ENCODE results near the gene LITAF. TPM values are rescaled to one million over a fixed set of nuclear protein-coding genes. Genes with fewer than 3 reads are reported as not detected.

The LITAF gene
- total RNA-seq, 1 donor from 2014 or later = 71.6 TPM

DNA sequence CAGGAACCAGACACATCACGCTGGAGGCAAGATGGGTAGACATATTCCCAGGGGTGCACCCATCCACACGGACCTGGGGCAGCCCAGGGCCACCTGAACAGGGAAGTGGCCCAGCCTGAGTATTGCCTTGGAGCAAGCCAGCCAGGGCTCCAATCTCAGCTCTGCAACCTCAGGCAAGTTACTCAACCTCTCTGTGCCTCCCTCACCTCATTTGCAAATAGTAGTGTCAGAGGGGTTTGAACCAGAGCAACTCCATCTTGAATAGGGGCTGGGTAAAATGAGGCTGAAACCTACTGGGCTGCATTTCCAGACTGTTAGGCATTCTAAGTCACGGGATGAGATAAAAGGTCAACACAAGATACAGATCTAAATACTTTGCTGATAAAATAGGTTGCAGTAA lies 46.4 kb upstream of the LITAF start:
- no peak for DNase-seq (ENCODE audit: low read depth)
- TF ChIP-seq, protein P1, sequence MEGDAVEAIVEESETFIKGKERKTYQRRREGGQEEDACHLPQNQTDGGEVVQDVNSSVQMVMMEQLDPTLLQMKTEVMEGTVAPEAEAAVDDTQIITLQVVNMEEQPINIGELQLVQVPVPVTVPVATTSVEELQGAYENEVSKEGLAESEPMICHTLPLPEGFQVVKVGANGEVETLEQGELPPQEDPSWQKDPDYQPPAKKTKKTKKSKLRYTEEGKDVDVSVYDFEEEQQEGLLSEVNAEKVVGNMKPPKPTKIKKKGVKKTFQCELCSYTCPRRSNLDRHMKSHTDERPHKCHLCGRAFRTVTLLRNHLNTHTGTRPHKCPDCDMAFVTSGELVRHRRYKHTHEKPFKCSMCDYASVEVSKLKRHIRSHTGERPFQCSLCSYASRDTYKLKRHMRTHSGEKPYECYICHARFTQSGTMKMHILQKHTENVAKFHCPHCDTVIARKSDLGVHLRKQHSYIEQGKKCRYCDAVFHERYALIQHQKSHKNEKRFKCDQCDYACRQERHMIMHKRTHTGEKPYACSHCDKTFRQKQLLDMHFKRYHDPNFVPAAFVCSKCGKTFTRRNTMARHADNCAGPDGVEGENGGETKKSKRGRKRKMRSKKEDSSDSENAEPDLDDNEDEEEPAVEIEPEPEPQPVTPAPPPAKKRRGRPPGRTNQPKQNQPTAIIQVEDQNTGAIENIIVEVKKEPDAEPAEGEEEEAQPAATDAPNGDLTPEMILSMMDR (IDR thresholded peaks at IDR 0.05; ENCODE audit: insufficient read depth, low read length, severe bottlenecking) = no peak
- no peak for FAIRE-seq

DNA sequence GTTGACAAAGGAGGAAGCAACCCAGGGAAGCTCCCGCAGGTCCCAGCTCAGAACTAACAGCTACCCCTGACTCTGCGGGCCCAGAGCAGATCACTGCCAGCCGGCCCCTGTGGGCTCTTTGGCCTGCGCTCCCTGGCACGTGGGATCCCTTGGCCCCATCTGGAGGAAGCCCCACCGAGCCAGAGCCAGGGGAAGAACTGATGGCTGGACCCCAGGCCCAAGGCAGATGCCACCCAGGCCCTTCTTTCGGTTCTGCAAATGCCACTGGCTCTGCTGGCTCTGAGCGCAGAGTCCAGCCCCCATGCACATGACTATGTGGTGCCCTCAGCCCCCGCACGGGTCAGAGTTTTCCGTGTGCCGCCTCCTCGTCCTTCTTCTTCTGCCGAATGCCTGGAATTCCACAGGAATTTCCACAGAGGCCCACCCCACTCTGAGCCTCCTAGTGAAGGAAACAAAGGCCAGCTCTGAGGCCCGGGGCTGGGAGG lies 45.8 kb upstream of the LITAF start:
- H3K27me3 ChIP-seq (ENCODE audit: control insufficient read depth, insufficient read depth, low read length) = no peaks in the 10 kb centered on the region
- TF ChIP-seq, protein P1 (IDR thresholded peaks at IDR 0.05; ENCODE audit: insufficient read depth, low read length, severe bottlenecking) = no peak
- no peaks in the 10 kb centered on the region for H3K36me3 ChIP-seq (ENCODE audit: control insufficient read depth, insufficient read depth, low read length)
- FAIRE-seq (no peak), DNase-seq (ENCODE audit: low read depth) (no peak)
- H3K4me3 ChIP-seq (ENCODE audit: low read depth, low read length) = no peak overlapping the region

More for the DNA sequence above, 46.4 kb upstream of the LITAF start:
- Histone ChIP-seq H3K36me3 (ENCODE audit: control insufficient read depth, insufficient read depth, low read length) (no peaks in the 10 kb centered on the region), H3K4me3 (ENCODE audit: low read depth, low read length) (no peak overlapping the region), H3K27me3 (ENCODE audit: control insufficient read depth, insufficient read depth, low read length) (no peaks in the 10 kb centered on the region)

DNA sequence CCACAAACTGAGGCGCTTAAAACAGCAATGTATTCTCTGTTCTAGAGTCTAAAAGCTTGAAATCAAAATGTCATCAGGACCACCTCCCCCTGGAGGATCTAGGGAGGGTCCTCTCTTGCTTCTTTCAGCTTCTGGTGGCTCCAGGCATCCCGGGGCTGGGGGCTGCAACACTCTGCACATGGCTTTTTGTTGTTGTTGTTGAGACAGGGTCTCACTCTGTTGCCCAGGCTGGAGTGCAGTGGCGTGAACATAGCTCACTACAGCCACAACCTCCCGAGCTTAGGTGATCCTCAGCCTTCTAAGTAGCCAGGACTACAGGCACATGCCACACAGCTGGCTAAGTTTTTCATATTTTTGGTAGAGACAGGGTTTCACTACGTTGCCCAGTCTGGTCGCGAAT lies 44.5 kb upstream of the LITAF start:
- Histone ChIP-seq H3K36me3 (ENCODE audit: control insufficient read depth, insufficient read depth, low read length) (no peaks in the 10 kb centered on the region), H3K27me3 (ENCODE audit: control insufficient read depth, insufficient read depth, low read length) (no peaks in the 10 kb centered on the region), H3K4me3 (ENCODE audit: low read depth, low read length) (no peak overlapping the region)
- TF ChIP-seq, protein P1 (IDR thresholded peaks at IDR 0.05; ENCODE audit: insufficient read depth, low read length, severe bottlenecking) = no peak
- DNase-seq (ENCODE audit: low read depth) = no peak
- no peak for FAIRE-seq

DNA sequence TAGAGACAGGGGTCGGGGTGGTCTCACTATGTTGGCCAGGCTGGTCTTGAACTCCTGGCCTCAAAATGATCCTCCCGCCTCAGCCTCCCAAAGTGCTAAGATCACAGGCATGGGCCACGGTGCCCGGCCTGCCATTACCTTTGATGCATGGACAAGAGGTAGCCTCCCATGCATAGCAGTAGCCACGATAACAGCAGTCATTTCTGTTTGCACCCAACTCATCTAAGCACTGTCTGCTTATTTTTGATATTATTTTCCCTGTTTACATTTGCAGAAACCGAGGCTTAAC lies 44.0 kb upstream of the LITAF start:
- Histone ChIP-seq H3K27me3 (ENCODE audit: control insufficient read depth, insufficient read depth, low read length) (no peaks in the 10 kb centered on the region), H3K36me3 (ENCODE audit: control insufficient read depth, insufficient read depth, low read length) (no peaks in the 10 kb centered on the region), H3K4me3 (ENCODE audit: low read depth, low read length) (no peak overlapping the region)
- TF ChIP-seq, protein P1 (IDR thresholded peaks at IDR 0.05; ENCODE audit: insufficient read depth, low read length, severe bottlenecking) = no peak
- no peak for FAIRE-seq
- DNase-seq (ENCODE audit: low read depth) = no peak

DNA sequence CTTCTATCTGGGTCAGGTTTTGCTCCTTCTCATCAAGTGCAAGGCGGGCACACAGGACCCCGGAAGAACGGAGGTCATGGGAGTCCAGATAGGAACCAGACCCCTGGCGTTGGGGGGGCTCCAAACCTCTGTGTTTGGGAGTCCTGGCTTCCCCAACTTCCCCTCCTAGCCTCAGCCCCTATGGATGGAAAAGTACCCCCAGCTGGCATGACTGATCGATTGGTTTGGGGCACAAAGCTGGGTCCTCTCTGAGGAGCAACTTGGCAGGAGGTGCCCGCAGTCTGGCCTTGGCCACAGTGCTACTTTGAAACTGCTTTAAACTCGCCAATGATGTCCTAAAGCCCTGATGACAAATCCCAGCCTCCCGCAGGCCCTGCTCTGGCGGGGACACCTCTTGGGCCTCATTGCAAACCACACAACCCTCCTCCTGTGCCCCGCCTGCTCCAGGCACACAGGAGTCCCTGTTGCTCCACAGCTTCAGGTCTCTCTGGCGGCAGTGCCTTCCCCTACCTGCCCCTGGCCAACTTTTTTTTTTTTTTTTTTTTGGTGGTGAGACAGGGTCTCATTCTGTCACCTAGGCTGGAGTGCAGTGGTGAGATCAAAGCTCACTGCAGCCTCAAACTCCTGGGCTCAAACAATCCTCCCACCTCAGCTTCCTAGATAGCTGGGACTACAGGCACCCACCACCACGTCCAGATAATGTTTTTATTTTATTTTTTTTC lies 43.5 kb upstream of the LITAF start:
- no peak for DNase-seq (ENCODE audit: low read depth)

More for the DNA sequence above, 43.5 kb upstream of the LITAF start:
- H3K4me3 ChIP-seq (ENCODE audit: low read depth, low read length) = no peak overlapping the region
- FAIRE-seq = no peak
- TF ChIP-seq, protein P1 (IDR thresholded peaks at IDR 0.05; ENCODE audit: insufficient read depth, low read length, severe bottlenecking) = no peak
- H3K27me3 ChIP-seq (ENCODE audit: control insufficient read depth, insufficient read depth, low read length) = no peaks in the 10 kb centered on the region
- no peaks in the 10 kb centered on the region for H3K36me3 ChIP-seq (ENCODE audit: control insufficient read depth, insufficient read depth, low read length)

Measured in bronchial epithelial cell (primary cell).